Dendritic cell treated with granulocyte-macrophage colony-stimulating factor and Interleukin-4, amounts not matched to agents 40 ng/mL and 50 ng/mL, for 4 days (primary cell): ENCODE results near the gene TMEM79.

Experiments used
- H3K27ac Mint-ChIP-seq: one replicate; pipeline ENCODE4 v1.8.0; 2022; ENCODE audit warnings: mild to moderate bottlenecking, mixed read lengths
- H3K27me3 Mint-ChIP-seq: one replicate; pipeline ENCODE4 v1.8.0; 2022; ENCODE audit warnings: mild to moderate bottlenecking, mixed read lengths
- H3K36me3 Mint-ChIP-seq: one replicate; pipeline ENCODE4 v1.8.0; 2022; ENCODE audit warnings: low read depth, mixed read lengths
- H3K4me1 Mint-ChIP-seq: one replicate; pipeline ENCODE4 v1.8.0; 2022; ENCODE audit warnings: low read depth, mixed read lengths
- H3K4me3 Mint-ChIP-seq: one replicate; pipeline ENCODE4 v1.8.0; 2022; ENCODE audit warnings: mild to moderate bottlenecking, moderate library complexity, mixed read lengths
- H3K9me3 Mint-ChIP-seq: one replicate; pipeline ENCODE4 v1.8.0; 2022; ENCODE audit warnings: mixed read lengths
- intact Hi-C: fragments of 100-400 bp; cut with micrococcal nuclease; formaldehyde crosslinking; loops from one replicate; pipeline ENCODE4 v1.15.0; 2022

The TMEM79 gene

DNA sequence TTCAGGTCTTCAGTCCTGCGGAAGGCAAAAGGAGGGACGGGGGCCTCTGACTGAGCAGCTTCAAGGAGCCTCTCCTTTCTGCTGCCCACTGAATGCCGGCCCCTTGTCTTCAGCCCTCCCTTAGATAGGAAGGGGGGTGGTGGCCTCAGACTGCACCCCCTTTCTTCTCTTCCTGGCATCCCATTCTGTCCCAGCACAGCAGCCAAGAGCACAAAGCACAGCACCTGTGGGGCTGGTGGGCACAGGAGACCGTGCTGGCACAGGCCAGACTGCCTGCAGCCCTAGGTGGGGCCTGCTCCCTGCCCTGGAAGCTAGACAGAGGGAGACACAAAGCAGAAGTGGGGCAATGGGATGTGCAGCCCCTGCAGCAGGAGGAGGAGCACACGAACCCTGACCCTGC is 34.5 kb upstream of the TMEM79 start:
- intact Hi-C loops = no loop called here
- H3K9me3 Mint-ChIP-seq = no peaks in the 10 kb centered on the region
- peaks cover 13% of the 10 kb centered on the region for H3K4me1 Mint-ChIP-seq
- peaks cover 60% of the 10 kb centered on the region for H3K36me3 Mint-ChIP-seq
- no peak overlapping the region for H3K27ac Mint-ChIP-seq
- no peak overlapping the region for H3K4me3 Mint-ChIP-seq
- H3K27me3 Mint-ChIP-seq = peaks cover 31% of the 10 kb centered on the region

DNA sequence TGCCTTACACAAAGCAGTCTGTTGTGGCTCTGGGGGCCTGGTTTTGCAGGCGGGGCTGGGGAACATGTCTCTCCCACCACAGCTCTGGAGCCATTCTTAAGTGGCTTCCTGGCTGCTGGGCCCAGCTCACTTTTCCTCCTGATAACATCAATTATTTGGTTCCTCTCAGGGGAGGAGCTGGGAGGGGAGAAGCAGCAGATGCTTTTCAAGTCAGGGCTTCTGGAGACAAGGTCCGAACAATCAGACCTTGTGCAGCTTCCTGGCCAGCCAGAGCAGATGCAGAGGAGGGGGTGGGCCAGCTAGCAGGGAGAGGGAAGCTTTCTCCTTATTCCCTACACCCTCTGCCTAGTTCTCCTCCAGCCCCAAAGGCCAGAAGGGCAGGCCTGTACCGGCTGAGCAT is 32.6 kb upstream of the TMEM79 start:
- peaks cover 71% of the 10 kb centered on the region for H3K36me3 Mint-ChIP-seq
- H3K4me1 Mint-ChIP-seq = no peaks in the 10 kb centered on the region
- H3K27ac Mint-ChIP-seq = no peak overlapping the region
- intact Hi-C loops = no loop called here
- H3K9me3 Mint-ChIP-seq = no peaks in the 10 kb centered on the region
- H3K27me3 Mint-ChIP-seq = peaks cover 13% of the 10 kb centered on the region
- H3K4me3 Mint-ChIP-seq = no peak overlapping the region

DNA sequence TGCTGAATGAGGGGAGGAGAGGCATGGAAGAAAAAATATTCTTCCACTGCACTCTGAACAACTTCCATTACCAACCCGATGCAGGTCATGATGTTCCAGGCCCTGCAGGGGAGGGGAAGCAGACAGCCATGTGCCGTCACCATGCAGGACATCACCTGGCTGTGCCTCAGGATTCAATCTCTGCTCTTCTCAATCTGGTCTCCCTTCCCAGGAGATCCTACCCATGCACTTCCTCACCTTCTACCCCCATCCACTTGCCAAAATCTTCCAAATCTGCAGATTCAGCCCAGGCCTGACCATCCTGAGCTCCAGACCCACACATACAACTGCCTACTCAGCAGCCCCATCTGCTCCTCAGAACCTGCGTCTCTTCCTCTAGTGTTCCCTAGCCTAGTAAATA is 30.5 kb upstream of the TMEM79 start:
- H3K27me3 Mint-ChIP-seq = no peaks in the 10 kb centered on the region
- H3K36me3 Mint-ChIP-seq = peaks cover 87% of the 10 kb centered on the region
- no peak overlapping the region for H3K27ac Mint-ChIP-seq
- no peaks in the 10 kb centered on the region for H3K4me1 Mint-ChIP-seq
- no peaks in the 10 kb centered on the region for H3K9me3 Mint-ChIP-seq
- H3K4me3 Mint-ChIP-seq = no peak overlapping the region
- intact Hi-C loops = no loop called here

DNA sequence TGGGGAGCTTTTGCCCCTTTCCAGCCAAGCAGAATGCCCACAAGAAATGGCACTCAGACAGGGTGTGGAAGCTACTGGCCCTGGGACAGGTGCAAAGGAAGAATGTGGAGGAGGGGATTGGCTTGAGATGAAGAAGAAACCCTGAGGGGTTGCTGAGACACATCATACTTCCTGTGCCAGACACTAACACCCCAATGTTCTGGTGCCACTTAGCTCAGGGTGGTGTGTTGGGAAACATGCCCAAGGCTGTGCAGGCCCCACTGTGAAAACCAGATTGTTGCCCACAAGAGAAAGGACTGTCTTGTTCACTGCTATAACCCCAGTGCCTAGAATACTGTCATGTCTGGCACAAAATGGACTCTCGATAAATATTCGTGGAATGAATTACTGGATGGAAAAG is 26.4 kb upstream of the TMEM79 start:
- H3K27ac Mint-ChIP-seq = no peak overlapping the region
- H3K4me1 Mint-ChIP-seq = no peaks in the 10 kb centered on the region

DNA sequence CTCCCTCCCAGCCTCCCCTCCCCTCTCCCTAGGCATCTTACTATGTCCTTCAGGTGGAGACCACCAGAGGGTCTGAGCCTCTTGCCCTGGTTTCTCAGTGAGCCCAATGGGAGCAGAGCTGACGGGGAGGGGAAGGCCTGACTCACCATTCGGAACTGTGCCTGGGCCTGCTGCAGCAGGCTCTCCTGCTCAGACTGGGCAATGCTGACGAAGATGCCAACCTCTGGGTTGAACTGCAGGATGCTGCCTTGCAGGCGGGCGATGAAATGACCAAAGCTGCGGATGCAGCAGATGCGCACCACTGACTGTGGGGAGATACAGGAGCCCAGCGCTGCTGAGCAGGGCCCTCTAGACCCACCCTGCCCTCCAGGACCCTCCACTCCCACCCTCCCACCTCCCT is 25.3 kb upstream of the TMEM79 start:
- H3K4me3 Mint-ChIP-seq = no peak overlapping the region
- H3K4me1 Mint-ChIP-seq = no peaks in the 10 kb centered on the region
- no peak overlapping the region for H3K27ac Mint-ChIP-seq
- H3K9me3 Mint-ChIP-seq = no peaks in the 10 kb centered on the region
- H3K36me3 Mint-ChIP-seq = peaks cover 90% of the 10 kb centered on the region
- no peaks in the 10 kb centered on the region for H3K27me3 Mint-ChIP-seq
- intact Hi-C loops = no loop called here

More for the DNA sequence above, 26.4 kb upstream of the TMEM79 start:
- no peaks in the 10 kb centered on the region for H3K27me3 Mint-ChIP-seq
- H3K4me3 Mint-ChIP-seq = no peak overlapping the region
- H3K36me3 Mint-ChIP-seq = peaks cover 90% of the 10 kb centered on the region
- no peaks in the 10 kb centered on the region for H3K9me3 Mint-ChIP-seq
- intact Hi-C loops = no loop called here

DNA sequence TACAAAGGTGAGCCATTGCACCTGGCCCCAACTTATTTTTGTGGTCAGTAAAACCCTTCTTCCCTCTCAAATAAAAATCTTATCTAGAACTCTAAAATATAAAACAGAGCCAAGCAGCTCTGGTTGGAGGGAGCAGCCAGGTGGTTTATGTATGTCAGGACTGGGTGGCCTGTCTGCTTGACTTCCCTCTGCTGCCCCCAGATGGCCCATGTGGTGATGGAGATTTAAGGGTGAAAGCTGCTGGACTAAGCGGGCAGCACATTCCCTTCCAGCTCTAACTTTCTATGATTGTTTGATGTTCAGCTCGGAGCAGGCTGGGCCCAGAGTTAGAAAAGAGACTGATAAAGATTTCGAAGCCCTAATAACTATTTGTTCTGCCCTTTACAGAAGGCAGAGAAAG is 24.3 kb upstream of the TMEM79 start:
- no peak overlapping the region for H3K4me3 Mint-ChIP-seq
- H3K9me3 Mint-ChIP-seq = no peaks in the 10 kb centered on the region
- H3K36me3 Mint-ChIP-seq = peaks cover 94% of the 10 kb centered on the region
- H3K4me1 Mint-ChIP-seq = no peaks in the 10 kb centered on the region
- intact Hi-C loops = no loop called here
- no peaks in the 10 kb centered on the region for H3K27me3 Mint-ChIP-seq
- no peak overlapping the region for H3K27ac Mint-ChIP-seq

DNA sequence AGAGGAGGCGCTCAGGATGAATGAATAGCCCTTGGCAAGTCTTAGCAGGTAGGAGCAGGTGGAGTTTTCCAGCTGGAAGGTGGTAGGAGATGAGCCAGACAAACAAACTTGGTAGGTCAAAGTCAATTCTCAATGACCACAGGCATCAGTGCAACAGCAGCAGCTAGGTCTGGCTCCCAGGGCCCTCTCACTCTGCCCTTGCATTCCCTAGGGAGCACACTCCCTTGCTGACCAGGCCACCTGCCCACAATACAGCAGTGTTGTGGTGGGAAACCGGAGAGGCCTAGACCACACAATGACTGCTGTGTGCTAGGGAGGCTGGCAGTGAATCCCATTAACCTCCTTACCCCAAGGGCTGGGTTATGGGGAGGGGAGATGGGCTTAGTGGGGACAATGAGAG is 23.2 kb upstream of the TMEM79 start:
- H3K4me1 Mint-ChIP-seq = no peaks in the 10 kb centered on the region
- no peaks in the 10 kb centered on the region for H3K9me3 Mint-ChIP-seq
- H3K4me3 Mint-ChIP-seq = no peak overlapping the region
- H3K27ac Mint-ChIP-seq = no peak overlapping the region
- no peaks in the 10 kb centered on the region for H3K27me3 Mint-ChIP-seq
- intact Hi-C loops = no loop called here
- H3K36me3 Mint-ChIP-seq = peaks cover 100% of the 10 kb centered on the region

DNA sequence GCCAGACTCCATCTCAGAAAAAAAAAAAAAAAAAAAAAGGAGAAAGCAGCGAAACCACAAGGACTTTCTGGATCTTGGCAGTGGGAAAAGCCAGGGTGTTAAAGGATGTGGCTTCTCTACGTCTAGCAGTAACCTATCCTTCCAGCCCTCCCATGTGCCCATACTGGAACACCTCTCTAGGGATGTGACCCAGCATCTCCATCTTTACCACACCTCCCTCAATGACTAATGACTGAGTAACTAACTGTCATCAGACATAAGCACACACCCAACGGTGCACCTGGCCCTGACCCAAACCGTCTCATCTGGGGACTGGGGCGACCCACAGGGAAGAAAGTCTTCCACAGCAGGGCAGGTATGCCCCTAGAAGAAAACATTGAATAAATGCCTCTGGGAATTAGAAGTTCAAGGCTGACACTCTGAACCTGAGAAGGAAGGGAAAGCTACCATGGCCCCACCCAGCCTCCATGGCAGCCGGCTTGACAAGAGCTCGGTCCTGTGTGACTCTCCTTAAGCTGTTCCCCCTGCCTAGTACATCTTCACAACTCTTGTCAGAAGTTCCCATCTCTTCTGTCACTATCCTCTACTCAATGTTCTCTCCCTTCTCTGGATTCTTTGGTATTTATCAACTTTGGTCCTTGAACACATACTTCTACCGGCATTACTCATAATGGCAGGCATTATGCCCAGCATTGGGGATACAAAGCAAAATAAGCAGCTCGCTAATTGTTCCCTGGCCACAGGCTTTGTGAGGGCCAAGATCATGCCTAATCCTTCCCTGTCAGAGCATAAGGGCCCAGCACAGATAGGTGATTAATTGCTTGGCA is 21.5 kb upstream of the TMEM79 start:
- Mint-ChIP-seq H3K4me1 (no peaks in the 10 kb centered on the region), H3K4me3 (no peak overlapping the region), H3K9me3 (no peaks in the 10 kb centered on the region), H3K27ac (no peak overlapping the region), H3K27me3 (no peaks in the 10 kb centered on the region), H3K36me3 (peaks cover 100% of the 10 kb centered on the region)
- intact Hi-C loops = no loop called here

DNA sequence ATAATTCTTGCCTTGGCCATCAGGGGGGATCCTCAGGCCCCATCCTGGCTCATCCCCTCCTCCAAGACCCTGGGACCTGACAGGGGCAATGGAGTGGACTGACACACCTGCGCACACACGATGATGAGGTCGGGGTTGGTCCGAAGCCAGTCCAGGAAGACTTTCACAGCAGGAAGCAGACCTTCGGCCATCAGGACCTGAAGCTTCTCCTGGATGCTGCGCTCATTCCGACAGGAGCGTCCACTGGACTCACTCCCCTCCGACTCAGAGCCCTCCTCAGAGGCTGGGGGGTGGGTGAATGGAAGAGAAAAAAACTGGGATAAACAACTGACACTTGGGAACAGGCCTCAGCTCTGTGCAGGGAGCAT is 20.9 kb upstream of the TMEM79 start:
- intact Hi-C loops = no loop called here
- Mint-ChIP-seq H3K27me3 (no peaks in the 10 kb centered on the region), H3K9me3 (no peaks in the 10 kb centered on the region), H3K36me3 (peaks cover 100% of the 10 kb centered on the region), H3K4me3 (no peak overlapping the region), H3K27ac (no peak overlapping the region), H3K4me1 (no peaks in the 10 kb centered on the region)

DNA sequence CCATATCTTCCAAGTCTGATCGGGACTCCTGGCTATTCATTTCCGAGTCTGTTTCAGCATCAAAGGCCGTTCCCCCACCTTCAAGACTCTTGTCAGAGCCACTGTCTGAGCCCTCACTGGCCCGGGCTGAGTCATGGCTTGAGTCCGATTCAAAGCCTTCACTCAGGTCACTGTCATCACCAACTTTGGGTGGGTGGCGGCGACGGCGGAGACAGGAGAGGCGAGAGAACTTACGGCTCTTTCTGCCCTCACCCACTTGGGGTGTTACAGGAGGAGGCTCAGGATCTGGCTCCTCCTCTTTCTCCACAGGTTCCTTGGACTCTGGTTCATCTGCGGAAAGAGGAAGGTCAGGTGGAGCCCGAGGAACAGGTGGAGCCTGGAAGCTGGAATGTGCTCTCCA is 18.1 kb upstream of the TMEM79 start:
- no peak overlapping the region for H3K4me3 Mint-ChIP-seq
- no peaks in the 10 kb centered on the region for H3K27me3 Mint-ChIP-seq
- H3K27ac Mint-ChIP-seq = no peak overlapping the region
- H3K9me3 Mint-ChIP-seq = no peaks in the 10 kb centered on the region
- H3K4me1 Mint-ChIP-seq = no peaks in the 10 kb centered on the region
- intact Hi-C loops = no loop called here
- H3K36me3 Mint-ChIP-seq = peaks cover 100% of the 10 kb centered on the region

DNA sequence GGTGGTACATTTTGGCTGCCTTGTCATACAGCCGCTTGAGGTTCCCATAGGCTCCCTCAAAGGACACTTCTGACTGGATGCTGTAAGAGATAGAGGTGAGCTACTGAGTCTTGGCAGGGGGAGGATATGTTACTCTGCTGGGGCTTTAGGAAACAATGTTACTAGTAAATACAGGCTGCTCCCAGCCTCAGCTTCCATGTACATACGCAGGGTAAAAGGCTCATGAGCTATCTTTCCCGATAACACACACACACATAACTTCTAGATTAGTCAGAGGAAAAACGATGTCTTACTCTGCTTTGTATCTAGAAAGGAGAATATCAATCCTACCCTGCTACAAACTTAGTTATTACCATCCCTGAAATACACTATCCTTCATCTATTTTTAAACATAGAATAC is 15.8 kb upstream of the TMEM79 start:
- intact Hi-C loops = no loop called here
- H3K4me1 Mint-ChIP-seq = no peaks in the 10 kb centered on the region
- H3K27ac Mint-ChIP-seq = no peak overlapping the region
- H3K27me3 Mint-ChIP-seq = no peaks in the 10 kb centered on the region
- H3K36me3 Mint-ChIP-seq = peaks cover 100% of the 10 kb centered on the region
- H3K9me3 Mint-ChIP-seq = no peaks in the 10 kb centered on the region
- H3K4me3 Mint-ChIP-seq = no peak overlapping the region

DNA sequence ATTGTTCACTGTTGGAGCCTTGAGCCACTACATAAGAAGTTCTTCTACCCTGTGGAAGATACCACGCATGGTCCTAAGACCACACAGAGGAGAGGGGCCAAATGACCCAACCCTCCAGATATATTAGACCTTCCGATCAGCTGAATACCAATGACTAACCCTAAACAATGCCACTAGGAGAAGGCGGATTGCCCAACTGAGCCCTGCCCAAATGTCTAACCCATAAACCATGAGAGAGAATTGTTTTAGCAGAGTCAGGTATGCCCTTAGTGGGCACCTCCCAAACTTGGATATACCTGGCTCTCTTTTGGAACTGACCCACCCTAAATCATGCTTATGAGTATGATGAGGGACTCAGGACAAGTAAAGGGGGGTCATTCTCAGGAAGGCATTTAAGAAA is 13.8 kb upstream of the TMEM79 start:
- intact Hi-C loops = no loop called here
- no peak overlapping the region for H3K4me3 Mint-ChIP-seq
- H3K36me3 Mint-ChIP-seq = peaks cover 100% of the 10 kb centered on the region
- H3K27ac Mint-ChIP-seq = no peak overlapping the region
- H3K4me1 Mint-ChIP-seq = no peaks in the 10 kb centered on the region
- no peaks in the 10 kb centered on the region for H3K27me3 Mint-ChIP-seq
- no peaks in the 10 kb centered on the region for H3K9me3 Mint-ChIP-seq

DNA sequence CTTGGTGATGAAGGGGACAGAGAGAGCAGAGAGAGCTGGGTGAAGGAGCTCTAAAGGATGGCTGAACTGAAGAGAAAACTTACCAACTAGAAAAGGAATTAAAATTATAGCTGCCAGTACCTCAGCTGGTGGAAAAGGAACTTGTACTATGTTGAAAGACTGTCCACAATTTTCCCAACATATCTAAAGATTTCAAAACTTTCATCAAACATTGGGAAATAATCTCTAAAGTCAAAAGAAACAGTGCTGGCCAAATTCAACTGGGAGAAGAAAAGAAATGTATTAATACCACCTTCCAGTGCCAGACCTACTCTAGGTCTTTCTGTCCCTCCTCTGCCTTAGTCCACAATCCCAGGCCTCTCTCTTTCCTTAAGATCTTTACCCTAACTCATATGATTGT is 7.6 kb upstream of the TMEM79 start:
- Mint-ChIP-seq H3K4me3 (no peak overlapping the region), H3K27me3 (no peaks in the 10 kb centered on the region), H3K4me1 (peaks cover 43% of the 10 kb centered on the region), H3K36me3 (peaks cover 86% of the 10 kb centered on the region), H3K9me3 (no peaks in the 10 kb centered on the region), H3K27ac (no peak overlapping the region)
- intact Hi-C loops = no loop called here

DNA sequence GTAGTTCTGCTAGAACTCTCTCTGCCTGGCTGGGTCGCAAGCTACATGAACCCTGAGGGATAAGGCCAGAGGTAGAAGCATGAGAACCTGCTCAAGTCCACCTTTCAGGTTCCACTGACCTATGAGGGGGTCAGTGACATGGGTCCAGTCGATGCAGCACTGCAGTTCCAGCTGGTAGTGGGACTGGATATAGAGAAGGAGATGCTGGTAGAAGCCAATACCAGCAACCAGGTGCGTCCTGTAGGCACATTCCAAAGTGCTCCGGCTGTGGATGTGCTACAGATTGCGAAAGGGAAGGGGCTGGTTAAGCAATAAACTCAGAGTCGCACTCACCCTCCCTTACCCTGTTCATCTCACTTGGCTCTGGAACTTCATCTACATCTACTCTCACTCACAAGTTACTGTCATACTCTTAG is 7.2 kb upstream of the TMEM79 start:
- intact Hi-C loops = no loop called here
- no peak overlapping the region for H3K4me3 Mint-ChIP-seq

DNA sequence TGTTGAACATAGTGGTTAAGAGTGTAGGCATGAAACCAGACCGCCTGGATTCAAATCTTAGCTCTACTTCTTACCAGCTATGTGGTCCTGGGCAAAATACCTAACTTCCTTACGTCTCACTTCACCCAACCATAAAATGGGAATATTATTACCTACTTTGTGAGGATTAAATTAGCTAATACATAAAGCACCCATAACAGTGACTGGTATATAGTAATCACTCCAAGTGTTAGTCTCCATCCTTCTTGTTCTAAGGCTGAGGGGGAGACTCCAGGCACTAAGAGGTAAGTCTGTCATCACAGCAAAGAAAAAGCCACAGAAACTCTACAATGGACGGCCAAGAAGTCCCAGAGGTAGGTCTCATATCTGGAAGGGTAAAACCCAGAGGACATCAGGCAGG is 4.3 kb upstream of the TMEM79 start:
- no peak overlapping the region for H3K27ac Mint-ChIP-seq

More for the DNA sequence above, 7.2 kb upstream of the TMEM79 start:
- no peaks in the 10 kb centered on the region for H3K9me3 Mint-ChIP-seq
- H3K4me1 Mint-ChIP-seq = peaks cover 48% of the 10 kb centered on the region
- H3K27me3 Mint-ChIP-seq = no peaks in the 10 kb centered on the region
- peak overlapping the region; percentile 28 for H3K27ac Mint-ChIP-seq
- peaks cover 83% of the 10 kb centered on the region for H3K36me3 Mint-ChIP-seq

More for the DNA sequence above, 4.3 kb upstream of the TMEM79 start:
- intact Hi-C loops = loop anchor here (10.0 kb wide), 1 partner anchor 55 kb away; the partner anchor contains the start of genes CCT3 and TSACC
- Mint-ChIP-seq H3K27me3 (no peaks in the 10 kb centered on the region), H3K4me3 (no peak overlapping the region), H3K9me3 (no peaks in the 10 kb centered on the region), H3K4me1 (peaks cover 71% of the 10 kb centered on the region), H3K36me3 (peaks cover 68% of the 10 kb centered on the region)
